ENCODE data around the gene OTOP3.

Gene OTOP3, protein sequence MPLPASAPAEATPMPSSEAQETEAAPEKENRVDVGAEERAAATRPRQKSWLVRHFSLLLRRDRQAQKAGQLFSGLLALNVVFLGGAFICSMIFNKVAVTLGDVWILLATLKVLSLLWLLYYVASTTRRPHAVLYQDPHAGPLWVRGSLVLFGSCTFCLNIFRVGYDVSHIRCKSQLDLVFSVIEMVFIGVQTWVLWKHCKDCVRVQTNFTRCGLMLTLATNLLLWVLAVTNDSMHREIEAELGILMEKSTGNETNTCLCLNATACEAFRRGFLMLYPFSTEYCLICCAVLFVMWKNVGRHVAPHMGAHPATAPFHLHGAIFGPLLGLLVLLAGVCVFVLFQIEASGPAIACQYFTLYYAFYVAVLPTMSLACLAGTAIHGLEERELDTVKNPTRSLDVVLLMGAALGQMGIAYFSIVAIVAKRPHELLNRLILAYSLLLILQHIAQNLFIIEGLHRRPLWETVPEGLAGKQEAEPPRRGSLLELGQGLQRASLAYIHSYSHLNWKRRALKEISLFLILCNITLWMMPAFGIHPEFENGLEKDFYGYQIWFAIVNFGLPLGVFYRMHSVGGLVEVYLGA

DNA sequence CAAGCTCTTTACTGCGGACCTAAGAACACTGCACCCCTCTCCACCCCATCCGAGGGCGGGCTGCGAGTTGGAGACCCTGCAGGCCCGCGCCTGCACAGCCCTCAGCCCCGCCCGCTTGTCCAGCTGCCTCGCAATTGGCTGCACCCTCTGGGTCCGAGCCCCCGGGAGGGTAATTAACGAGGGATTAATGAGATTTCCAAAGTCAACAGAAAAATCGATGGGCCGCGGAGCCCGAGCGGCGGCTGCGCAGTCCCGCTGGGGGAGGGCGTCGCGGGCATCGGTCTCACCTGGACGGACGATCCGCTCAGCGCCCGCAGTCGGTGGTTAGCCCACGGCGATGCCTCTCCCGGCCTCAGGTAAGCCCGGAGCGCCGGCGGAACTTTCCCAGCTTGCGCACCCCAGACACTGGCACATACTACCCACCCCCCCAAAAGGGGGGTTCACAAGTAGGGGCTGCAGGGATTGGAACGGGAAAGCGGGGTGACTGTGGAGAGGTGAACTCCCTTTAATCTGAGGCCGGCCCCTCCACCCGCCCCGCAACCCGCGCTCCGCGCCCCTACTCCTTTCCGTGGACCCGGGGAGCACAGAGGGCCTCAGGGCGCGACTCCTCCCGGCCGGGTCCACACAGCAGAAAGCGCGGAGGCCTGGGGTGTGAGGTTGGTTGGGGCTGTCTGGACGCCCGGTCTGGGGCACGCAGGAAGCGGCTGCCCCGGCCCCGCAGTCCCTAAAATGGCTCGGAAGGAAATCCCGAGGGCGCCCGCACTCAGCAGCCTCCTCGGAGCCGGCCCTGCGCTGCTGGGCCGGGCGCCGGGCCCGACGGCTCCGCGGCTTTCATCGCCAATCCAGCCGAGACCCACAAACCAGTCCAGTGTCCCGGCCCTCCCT, at the start of gene OTOP3:
Gene OTOP3, plus strand, starts transcription at position 314 of the 885 bp plus-strand sequence. Its CDS starts 24 bp downstream, at position 338.
- no peak within 1 kb of the TSS for H3K27ac Mint-ChIP-seq
- no peaks in the 10 kb centered on the region for H3K4me1 Mint-ChIP-seq
- H3K9me3 Mint-ChIP-seq, result no peaks in the 10 kb centered on the region
- peaks cover 42% of the 10 kb centered on the region for H3K27me3 Mint-ChIP-seq
- no peak within 1 kb of the TSS for H3K4me3 Mint-ChIP-seq
- no peaks in the 10 kb centered on the region for H3K36me3 Mint-ChIP-seq
- ATAC-seq (ENCODE audit: low read depth) (no peak), DNase-seq (ENCODE audit: low spot score in 2 of 2) (no peak)

DNA sequence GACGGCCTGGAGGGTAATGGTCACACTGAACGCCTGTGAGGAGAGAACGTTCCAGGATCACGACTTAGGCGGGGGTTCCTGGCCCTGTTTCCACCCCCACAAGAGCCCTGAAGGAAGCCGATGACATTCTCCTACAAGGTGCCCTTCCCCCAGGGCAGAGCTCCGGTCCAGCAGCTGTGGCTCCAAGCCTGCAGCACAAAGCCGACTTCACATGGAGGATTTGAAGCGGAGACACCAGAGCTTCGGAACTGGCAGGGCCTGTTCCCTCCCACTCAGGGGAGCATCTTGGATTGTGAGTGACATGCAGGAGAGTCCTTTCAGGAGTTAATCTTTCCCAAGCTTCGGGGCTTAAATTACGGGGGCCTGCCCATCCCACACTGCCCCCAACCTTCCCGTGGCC, 47.2 kb upstream of the OTOP3 start:
- DNase-seq (ENCODE audit: low spot score in 2 of 2) (no peak), ATAC-seq (ENCODE audit: low read depth) (no peak)
- Mint-ChIP-seq H3K27me3 (peaks cover 24% of the 10 kb centered on the region), H3K9me3 (no peaks in the 10 kb centered on the region), H3K4me3 (no peak overlapping the region), H3K36me3 (no peaks in the 10 kb centered on the region), H3K27ac (no peak overlapping the region), H3K4me1 (peaks cover 3% of the 10 kb centered on the region)

DNA sequence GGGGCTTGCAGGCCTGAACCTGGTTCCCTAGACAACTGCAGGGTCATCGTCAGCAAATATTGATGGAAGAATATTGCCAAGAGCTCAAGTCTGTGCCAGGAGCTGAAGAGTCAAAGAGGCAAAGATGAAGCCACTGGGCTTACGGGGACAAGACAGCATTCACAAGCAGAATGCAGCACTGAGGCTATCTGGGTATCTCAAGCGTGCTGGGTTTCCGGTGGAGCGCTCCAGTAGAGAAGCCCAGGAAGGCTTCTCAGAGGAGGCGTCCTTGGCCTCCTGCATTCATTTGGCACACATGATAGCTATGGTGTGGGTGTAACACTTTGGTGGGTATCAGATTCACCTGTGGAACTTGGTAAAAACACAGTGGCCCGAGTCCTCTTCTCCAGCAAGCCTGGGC, 45.1 kb upstream of the OTOP3 start:
- Mint-ChIP-seq H3K27ac (no peak overlapping the region), H3K4me3 (no peak overlapping the region), H3K36me3 (no peaks in the 10 kb centered on the region), H3K9me3 (no peaks in the 10 kb centered on the region), H3K4me1 (peaks cover 6% of the 10 kb centered on the region), H3K27me3 (peaks cover 25% of the 10 kb centered on the region)
- DNase-seq (ENCODE audit: low spot score in 2 of 2) (no peak), ATAC-seq (ENCODE audit: low read depth) (no peak)

GRCh38 chr17:74892013-74892841, 43.5 kb upstream of the OTOP3 start:
- DNase-seq (ENCODE audit: low spot score in 2 of 2) (no peak), ATAC-seq (ENCODE audit: low read depth) (no peak)
- Mint-ChIP-seq H3K36me3 (no peaks in the 10 kb centered on the region), H3K27me3 (peaks cover 28% of the 10 kb centered on the region), H3K27ac (no peak overlapping the region), H3K4me1 (peaks cover 6% of the 10 kb centered on the region), H3K9me3 (no peaks in the 10 kb centered on the region), H3K4me3 (no peak overlapping the region)

GRCh38 chr17:74892974-74893911, 42.5 kb upstream of the OTOP3 start, which contains the start of gene FADS6:
Gene FADS6 (minus strand): TSS chr17:74893633. CDS start chr17:74893595, 38 bp downstream.
- ATAC-seq (ENCODE audit: low read depth), result peak; percentile 26
- no peaks in the 10 kb centered on the region for H3K36me3 Mint-ChIP-seq
- peaks cover 6% of the 10 kb centered on the region for H3K4me1 Mint-ChIP-seq
- H3K9me3 Mint-ChIP-seq, result no peaks in the 10 kb centered on the region
- no peak within 1 kb of the TSS for H3K27ac Mint-ChIP-seq
- DNase-seq (ENCODE audit: low spot score in 2 of 2), result no peak
- peaks cover 26% of the 10 kb centered on the region for H3K27me3 Mint-ChIP-seq
- H3K4me3 Mint-ChIP-seq, result peak within 1 kb of the TSS; percentile 59

DNA sequence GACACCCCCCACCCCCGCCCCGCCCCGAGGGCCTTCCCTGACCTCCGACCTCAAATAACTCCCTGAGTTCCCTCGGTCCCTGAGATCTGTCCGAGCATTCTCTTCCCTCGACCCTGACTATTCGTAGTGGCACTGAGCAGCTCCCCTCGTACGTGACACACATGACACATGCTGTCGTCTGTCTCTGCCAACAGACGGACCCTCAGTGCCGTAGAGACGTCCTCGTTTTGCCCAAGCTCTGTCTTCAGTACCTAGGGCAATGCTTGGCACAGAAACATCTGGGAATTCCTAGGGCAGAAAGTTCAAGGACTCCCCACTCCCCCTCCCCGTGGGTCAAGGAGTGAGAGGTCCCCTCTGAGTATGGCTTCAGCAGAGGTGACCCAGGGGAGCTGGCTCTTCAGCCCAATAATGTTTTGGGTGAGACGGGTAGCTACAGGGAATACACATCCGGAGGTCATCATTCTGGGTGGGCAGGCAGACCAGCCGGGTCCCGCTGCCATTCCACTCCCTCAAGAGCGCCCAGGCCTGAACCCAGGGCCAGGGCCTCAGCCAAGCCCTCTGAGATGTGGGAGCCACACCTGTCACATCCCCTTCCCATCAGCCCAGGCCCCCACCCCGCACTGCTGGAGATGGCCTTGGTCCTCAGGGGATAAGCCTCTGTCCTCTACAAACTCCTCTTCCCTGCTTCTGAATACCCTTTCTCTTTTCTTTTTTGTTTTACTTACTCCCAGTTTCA, 41.6 kb upstream of the OTOP3 start:
- H3K36me3 Mint-ChIP-seq, result no peaks in the 10 kb centered on the region
- H3K4me3 Mint-ChIP-seq, result peak overlapping the region; percentile 59
- peaks cover 25% of the 10 kb centered on the region for H3K27me3 Mint-ChIP-seq
- no peaks in the 10 kb centered on the region for H3K9me3 Mint-ChIP-seq
- ATAC-seq (ENCODE audit: low read depth), result no peak
- no peak overlapping the region for H3K27ac Mint-ChIP-seq
- no peak for DNase-seq (ENCODE audit: low spot score in 2 of 2)
- H3K4me1 Mint-ChIP-seq, result peaks cover 6% of the 10 kb centered on the region

DNA sequence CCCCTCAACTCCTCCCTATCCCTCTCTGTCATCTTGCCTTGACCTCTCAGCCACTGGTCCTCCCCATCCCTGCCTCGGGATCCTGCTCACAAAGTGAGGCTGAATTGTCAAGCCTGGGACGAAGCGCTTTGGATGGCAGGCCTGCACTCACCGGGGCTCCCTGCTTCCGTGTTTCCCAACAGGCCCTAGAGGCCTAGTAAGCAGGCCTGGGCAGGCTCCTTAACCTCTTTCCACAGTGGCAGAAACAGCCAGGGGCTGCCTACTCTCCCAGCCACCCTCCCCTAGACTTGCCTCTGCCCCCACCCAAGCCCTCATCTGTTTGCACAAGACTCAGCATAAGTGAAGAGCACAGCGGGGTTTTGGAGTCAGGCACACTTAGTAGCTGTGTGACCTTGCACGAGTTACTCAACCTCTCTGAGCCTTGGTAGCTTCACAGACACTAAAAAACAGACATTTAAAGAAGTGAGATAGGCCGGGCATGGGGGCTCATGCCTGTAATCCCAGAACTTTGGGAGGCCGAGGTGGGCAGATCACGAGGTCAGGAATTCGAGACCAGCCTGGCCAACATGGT, 37.2 kb upstream of the OTOP3 start:
- Mint-ChIP-seq H3K36me3 (no peaks in the 10 kb centered on the region), H3K4me1 (peaks cover 3% of the 10 kb centered on the region), H3K4me3 (no peak overlapping the region), H3K27ac (no peak overlapping the region), H3K9me3 (no peaks in the 10 kb centered on the region), H3K27me3 (peaks cover 22% of the 10 kb centered on the region)
- ATAC-seq (ENCODE audit: low read depth), result no peak
- DNase-seq (ENCODE audit: low spot score in 2 of 2), result no peak

DNA sequence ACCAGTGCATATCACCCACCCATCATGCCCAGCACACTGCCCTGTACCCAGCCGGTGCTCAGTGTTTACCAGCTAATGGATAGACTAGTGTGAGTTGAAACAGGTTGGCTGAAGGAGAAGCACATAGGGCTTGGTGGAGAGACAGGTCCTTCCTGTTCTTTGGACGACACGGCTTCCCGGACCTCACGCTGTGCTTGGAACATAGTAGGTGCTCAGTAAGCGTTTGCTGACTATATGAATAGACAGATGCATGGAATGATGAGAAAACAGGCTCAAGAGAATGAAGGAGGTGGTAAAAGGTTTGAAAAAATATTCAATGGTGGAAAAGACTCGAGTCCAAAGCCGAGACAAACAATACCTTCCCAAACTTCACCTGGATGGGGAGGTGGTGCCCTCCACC, 35.5 kb upstream of the OTOP3 start:
- H3K27ac Mint-ChIP-seq, result no peak overlapping the region
- no peaks in the 10 kb centered on the region for H3K4me1 Mint-ChIP-seq
- H3K9me3 Mint-ChIP-seq, result no peaks in the 10 kb centered on the region
- no peaks in the 10 kb centered on the region for H3K36me3 Mint-ChIP-seq
- H3K27me3 Mint-ChIP-seq, result peaks cover 20% of the 10 kb centered on the region
- no peak for DNase-seq (ENCODE audit: low spot score in 2 of 2)
- no peak overlapping the region for H3K4me3 Mint-ChIP-seq
- no peak for ATAC-seq (ENCODE audit: low read depth)

DNA sequence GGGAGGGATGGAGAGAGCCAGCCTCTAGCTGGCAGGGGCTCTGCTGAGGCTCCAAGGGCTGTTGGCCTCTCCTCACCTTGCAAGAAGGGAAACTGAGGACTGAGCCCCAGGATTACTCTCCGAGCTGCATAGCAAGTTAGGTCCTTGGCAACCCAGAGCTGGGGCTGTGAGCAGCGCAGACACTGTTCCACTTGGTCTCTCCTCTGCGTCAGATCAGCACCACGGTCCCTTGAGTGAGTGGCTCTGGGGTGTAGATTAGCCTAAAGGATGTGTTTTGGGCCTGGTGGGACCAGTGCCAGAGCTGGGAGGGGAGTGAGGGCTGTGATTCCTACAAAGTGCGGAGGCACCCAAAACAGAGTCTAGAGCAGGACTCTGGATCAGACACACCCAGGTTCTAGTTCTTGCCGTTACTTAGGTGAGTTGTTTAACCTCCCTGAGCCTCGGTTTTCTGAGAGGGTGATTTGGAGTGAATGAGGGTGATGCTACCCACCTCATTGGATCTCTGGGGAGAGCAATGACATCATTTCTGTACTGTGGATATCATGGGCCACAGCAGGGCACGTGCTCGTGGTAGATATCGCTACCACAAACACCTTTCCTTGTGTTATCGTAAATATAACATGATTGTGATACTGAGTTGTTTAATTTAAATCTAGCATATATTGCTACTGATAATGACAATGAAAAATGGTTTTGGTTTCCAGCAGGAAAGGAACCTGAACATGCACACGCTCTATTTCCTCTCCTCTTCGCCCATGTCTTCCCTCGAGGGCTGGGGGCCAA, 34.2 kb upstream of the OTOP3 start:
- DNase-seq (ENCODE audit: low spot score in 2 of 2) (no peak), ATAC-seq (ENCODE audit: low read depth) (no peak)
- Mint-ChIP-seq H3K27ac (no peak overlapping the region), H3K9me3 (no peaks in the 10 kb centered on the region), H3K4me1 (no peaks in the 10 kb centered on the region), H3K36me3 (no peaks in the 10 kb centered on the region), H3K27me3 (peaks cover 18% of the 10 kb centered on the region), H3K4me3 (no peak overlapping the region)

DNA sequence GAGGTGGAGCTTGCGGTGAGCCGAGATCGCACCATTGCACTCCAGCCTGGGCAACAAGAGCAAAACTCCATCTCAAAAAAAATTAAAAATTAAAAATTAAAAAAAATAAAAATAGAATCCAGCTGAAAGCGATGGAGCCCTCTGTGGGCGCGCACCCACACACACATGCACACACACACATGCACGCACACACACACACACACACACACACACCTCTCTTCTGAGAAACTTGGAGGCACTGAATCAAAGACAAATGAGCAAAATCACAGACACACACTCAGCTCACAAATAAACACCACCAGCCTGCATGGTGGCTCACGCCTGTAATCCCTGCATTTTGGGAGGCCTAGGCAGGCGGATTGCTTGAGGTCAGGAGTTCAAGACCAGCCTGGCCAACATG, 32.7 kb upstream of the OTOP3 start:
- Mint-ChIP-seq H3K4me1 (no peaks in the 10 kb centered on the region), H3K27ac (no peak overlapping the region), H3K4me3 (no peak overlapping the region), H3K36me3 (no peaks in the 10 kb centered on the region), H3K27me3 (peaks cover 16% of the 10 kb centered on the region), H3K9me3 (no peaks in the 10 kb centered on the region)
- DNase-seq (ENCODE audit: low spot score in 2 of 2) (no peak), ATAC-seq (ENCODE audit: low read depth) (no peak)

DNA sequence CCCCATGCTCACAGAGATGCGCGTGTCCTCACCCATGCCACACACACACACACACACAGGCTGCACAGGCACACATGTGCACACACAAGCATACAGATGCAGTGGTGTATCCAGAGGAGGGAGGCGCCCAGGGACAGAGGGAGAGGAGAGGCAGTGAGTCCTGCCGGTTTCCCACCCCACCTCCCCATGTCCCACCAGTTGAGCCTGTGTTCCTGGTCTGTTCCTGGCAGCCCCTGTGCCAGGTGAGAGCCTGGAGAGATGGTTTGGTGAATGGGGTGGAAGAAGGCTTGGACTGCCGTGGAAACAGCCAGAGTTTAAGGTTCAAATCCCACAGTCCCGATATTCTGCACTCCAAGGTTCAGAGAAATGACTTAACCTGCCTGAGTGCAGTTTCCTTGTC, 32.0 kb upstream of the OTOP3 start:
- ATAC-seq (ENCODE audit: low read depth), result no peak
- Mint-ChIP-seq H3K36me3 (no peaks in the 10 kb centered on the region), H3K27ac (no peak overlapping the region), H3K4me3 (no peak overlapping the region), H3K27me3 (peaks cover 18% of the 10 kb centered on the region), H3K9me3 (no peaks in the 10 kb centered on the region), H3K4me1 (no peaks in the 10 kb centered on the region)
- no peak for DNase-seq (ENCODE audit: low spot score in 2 of 2)
